IMR-90 (cell line): ENCODE results near the gene SMIM7.
A peak's percentile ranks its signal among the peaks of the same experiment; 100 is the strongest.

Experiments
- CTCF ChIP-seq: conservative IDR thresholded peaks from 2 replicates; pipeline ENCODE4 v1.5.1; 2012; ENCODE audit warnings: mild to moderate bottlenecking, low read depth, low read length, improper control_type of control experiment
- ELK1 ChIP-seq: fragments of 150-350 bp; IDR thresholded peaks from 2 replicates; pipeline ENCODE4 v1.6.1; 2016; ENCODE audit warnings: low read depth, mild to moderate bottlenecking, low read length, moderate library complexity, borderline replicate concordance
- FOS ChIP-seq: fragments of 150-350 bp; IDR thresholded peaks from 2 replicates; pipeline ENCODE4 v1.6.1; 2016; ENCODE audit warnings: low read depth, low read length
- MAZ ChIP-seq: IDR thresholded peaks from 2 replicates; pipeline ENCODE4 v1.6.1; 2012; ENCODE audit warnings: low read depth, mild to moderate bottlenecking, low read length, improper control_type of control experiment, moderate library complexity, borderline replicate concordance
- POLR2A ChIP-seq: IDR thresholded peaks from 2 replicates; pipeline ENCODE4 v1.6.1; 2012; ENCODE audit warnings: mild to moderate bottlenecking, low read depth, low read length
- RFX5 ChIP-seq: IDR thresholded peaks from 2 replicates; pipeline ENCODE4 v1.8.0; 2012; ENCODE audit warnings: low read depth, mild to moderate bottlenecking, low read length, moderate library complexity
- SMC3 ChIP-seq: fragments of 150-350 bp; IDR thresholded peaks from 2 replicates; pipeline ENCODE4 v1.6.1; 2016; ENCODE audit warnings: low read depth, mild to moderate bottlenecking, antibody characterized with exemption, low read length, moderate library complexity
- TF ChIP-seq, protein P1 (sequence below): fragments of 150-350 bp; IDR thresholded peaks from 2 replicates; pipeline ENCODE4 v1.6.1; 2017; ENCODE audit warnings: mild to moderate bottlenecking, antibody characterized with exemption, low read length, low read depth

DNA sequence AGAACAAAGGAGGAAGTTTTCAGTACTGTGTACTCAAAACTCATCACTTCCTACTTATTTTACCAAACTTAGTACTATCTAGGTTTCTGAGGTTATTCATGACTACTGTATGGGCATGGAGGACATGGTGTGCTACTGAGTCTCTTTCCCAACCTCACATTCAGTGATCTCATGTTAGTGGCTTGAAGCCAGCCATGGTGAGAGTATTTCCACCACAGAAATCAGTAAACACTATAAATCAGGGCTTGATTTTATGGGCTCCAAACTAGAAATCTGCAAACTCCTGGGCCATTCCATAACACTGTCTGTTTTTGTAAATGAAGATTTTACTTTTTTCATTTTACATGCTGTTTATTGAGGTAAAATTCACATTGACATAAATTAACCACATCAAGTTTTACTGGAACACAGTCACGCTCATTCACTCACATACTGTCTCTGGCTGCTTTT is 51.6 kb downstream of the SMIM7 start:
- no peak for TF ChIP-seq CTCF
- TF ChIP-seq POLR2A, result no peak
- TF ChIP-seq ELK1, result no peak
- TF ChIP-seq FOS, result no peak
- no peak for TF ChIP-seq SMC3
- 0 out of 2 replicates have a peak, but pooled peaks have one; percentile 15 for TF ChIP-seq MAZ
- TF ChIP-seq RFX5, result no peak
- TF ChIP-seq, protein P1, sequence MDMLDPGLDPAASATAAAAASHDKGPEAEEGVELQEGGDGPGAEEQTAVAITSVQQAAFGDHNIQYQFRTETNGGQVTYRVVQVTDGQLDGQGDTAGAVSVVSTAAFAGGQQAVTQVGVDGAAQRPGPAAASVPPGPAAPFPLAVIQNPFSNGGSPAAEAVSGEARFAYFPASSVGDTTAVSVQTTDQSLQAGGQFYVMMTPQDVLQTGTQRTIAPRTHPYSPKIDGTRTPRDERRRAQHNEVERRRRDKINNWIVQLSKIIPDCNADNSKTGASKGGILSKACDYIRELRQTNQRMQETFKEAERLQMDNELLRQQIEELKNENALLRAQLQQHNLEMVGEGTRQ, result no peak
